HG02588 (cell line): ENCODE measurements around the gene TENT5C.

Experiments
- ATAC-seq: cut with Tn5 transposase; IDR thresholded peaks from one replicate; pipeline ENCODE4 v1.9.1; 2021; ENCODE audit warnings: mild to moderate bottlenecking, moderate library complexity; ENCODE audit not compliant: unreplicated experiment

Gene TENT5C

GRCh38 chr1:117590273-117590925 lies 15.4 kb upstream of the TENT5C start:
- no peak for ATAC-seq

GRCh38 chr1:117591252-117591651 lies 14.6 kb upstream of the TENT5C start:
- ATAC-seq, result no peak

DNA sequence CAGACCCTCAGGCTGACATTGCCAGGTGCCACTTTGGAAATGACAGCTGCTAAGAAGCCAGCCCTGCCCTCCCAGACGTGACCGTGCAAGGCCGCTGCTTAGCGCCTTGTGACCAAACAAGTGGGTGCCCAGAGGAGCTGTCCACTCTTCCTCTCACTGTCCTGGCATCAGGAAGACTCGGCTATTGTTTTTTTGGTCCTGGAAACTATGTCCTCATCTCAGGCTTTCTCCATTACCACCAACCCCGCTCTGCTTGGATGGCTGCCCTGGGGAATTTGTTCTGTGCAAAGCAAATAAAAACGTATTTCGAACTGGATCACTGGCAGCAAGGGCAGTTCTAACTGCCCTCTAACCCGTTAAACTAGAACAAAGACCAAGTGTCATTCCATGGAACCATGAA lies 13.7 kb upstream of the TENT5C start:
- no peak for ATAC-seq

- ATAC-seq, result no peak
These were observed 11.4 kb upstream of the TENT5C start for GRCh38 chr1:117594261-117594990.

- ATAC-seq, result no peak
These were observed 9.7 kb upstream of the TENT5C start for GRCh38 chr1:117596023-117596720.

GRCh38 chr1:117598489-117598888 lies 7.4 kb upstream of the TENT5C start:
- ATAC-seq, result no peak

DNA sequence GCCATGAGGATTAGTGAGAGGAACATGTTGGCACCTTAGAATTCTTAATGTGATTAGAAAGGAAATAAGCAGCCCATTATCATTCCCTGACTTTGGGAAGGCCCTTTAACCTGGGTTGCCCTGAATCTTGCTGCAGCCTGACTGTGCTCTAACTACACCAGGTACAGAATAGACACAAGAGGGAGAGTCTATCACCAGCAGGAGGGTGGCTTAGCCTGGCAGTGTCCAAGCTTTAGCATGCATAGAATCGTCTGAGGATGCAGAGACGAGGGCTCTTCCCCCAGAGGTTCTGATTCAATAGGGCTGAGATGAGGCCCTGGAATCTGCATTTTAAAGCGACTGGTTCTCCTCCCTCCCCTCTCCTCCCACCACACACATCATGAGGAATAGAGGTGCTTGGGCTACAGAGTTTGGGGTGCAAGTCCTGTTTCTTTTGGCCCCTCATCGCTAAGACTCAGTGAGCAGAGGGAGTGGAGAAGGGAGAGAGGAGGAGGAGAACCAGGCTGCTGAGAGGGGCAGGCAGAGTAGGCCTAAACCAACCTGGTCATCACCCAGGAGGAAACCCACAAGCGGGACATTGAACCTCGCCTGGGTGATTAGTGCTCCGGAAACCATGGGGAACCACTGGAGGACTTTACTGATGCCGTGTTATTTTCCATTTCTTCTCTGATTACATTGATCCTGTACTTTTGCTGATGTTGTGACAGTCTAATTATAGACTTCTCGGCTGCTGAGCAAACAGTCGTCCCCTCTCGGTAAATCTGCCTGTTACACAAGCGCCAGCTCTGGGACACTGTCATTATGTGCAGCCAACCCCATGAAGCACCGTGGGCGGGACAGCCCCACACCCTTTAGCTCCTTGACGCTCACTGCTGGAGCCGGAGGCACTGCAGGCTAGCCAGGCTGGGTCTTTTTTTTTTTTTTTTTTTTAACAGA lies 6.3 kb upstream of the TENT5C start:
- no peak for ATAC-seq

GRCh38 chr1:117600325-117600943 lies 5.4 kb upstream of the TENT5C start:
- ATAC-seq, result no peak

DNA sequence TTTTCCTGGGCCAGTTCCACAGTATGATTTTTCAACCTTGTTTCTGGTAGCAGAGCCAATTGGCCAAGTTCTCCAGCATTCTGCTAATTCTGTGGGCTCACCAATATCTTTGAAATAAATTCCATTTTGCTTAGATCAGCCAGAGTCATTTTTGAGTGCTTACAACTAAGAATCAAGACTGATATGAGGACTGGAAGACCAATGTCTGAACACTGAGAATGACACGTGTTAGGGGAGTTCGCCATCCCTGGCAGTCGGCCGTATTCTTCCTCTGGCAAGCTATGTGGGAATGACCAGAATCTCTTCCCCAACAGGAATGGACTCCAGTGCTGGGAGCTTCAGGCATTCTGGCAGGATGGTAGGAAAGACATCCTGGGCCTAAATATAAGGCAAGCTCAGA lies 4.9 kb upstream of the TENT5C start:
- no peak for ATAC-seq

GRCh38 chr1:117602862-117603261 lies 3.0 kb upstream of the TENT5C start:
- no peak for ATAC-seq

DNA sequence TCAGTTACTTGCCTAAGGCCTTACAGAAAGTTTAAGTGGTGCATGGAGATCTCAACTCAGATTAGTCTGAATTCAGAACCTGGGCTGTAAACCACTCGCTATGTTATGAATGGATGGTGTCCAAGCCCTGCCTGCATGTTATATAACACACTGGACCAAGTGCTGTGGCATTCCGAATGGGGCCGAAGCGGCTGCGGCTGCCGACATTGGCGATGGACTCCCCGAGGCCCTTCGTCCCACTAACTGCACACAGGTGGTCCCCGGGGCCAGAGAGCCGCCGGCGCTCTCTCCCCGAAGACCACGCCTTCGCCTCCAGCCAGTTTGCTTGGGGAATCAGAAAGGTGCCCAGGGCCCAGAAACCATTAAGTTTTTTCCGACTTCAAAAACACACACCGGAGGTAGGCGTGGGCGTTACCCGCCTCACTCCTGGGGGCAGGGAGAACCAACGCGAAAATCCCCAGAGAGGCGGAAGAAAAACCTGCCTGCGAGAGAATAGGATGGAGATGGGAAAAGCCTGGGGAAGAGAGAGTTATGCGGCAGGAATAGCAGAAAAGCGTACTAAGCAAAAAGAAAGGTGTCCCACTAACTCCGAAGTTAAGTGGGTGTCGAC lies 579 bp upstream of the TENT5C start:
- ATAC-seq, result peak; percentile 27

DNA sequence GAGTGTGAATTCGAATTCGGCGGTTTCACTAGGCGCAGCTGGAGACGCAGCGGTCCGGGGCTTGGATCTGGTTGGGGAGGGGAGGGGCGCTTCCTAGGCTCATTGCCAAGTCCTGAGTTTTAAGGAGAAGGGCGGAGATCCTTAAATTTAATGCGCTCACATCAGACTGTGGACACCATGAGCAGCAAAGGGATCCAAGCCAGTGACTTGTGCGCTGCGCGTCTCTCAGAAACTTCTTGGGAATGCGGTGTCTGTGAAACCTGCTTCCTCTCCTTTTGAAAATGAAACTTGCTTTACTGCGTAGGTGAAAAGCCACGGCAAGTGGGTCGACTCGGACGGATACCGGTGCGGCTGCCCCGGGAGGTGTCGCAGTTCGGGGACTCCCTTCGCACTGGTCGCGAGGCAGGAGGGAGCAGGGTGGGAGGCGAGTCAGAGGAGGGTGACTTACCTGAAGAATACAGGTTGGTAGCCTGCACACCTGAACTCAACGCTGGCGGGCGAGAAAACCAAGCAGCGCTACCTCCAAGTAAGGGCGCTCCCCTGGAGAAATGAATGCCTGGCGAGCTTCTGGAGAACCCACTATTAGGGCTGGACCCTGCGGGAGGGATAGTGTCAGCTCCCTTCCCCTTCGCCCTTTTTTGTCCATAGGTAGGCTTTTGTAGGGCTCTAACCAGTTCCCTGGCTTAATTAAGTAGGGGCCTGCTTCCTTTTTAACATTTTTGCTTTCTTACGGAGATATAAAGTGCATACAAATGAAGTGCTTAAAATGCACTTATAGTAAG lies 992 bp downstream of the TENT5C start:
- ATAC-seq, result no peak

DNA sequence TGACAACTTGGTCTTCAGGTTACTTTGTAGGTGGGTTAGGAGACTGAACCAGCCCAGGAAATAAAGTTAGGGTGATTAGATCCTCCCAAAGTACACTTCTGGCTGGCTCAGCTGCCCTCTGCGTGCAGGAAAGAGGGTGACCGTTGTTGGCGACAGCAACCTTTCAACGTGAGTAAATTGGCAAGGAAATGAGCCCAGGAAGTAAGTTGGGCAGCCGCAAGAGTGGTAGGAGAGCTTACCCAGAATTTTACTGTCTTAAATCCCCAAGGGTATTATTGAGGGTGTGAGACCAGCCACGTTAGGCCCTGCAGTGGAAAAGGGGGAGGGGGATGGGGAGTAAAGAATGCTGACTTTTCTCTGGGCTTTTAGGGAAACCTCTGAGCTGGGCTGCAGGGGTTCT lies 1.6 kb downstream of the TENT5C start:
- no peak for ATAC-seq

- no peak for ATAC-seq
These were observed 2.3 kb downstream of the TENT5C start for GRCh38 chr1:117608115-117608615.

DNA sequence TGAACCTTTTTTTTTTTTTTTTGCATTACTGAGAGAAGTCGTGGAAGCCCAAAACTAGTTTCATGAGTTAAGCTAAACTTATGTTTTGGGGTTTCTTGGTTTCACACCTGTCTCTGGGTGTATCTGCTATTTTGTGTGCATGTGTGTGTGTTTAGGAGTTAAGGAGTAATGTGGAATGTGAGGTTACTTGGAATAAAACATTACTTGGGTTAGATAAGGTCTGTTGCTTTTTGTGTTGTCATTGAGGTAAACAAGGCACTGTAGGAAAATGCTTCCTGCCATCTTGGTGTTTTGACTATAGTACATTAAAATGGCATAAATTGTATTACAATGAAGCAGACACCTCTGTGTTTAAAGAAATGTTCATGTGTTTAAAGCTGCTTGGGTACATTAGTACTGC lies 2.9 kb downstream of the TENT5C start:
- no peak for ATAC-seq

GRCh38 chr1:117609471-117609911 lies 3.6 kb downstream of the TENT5C start:
- ATAC-seq, result no peak

DNA sequence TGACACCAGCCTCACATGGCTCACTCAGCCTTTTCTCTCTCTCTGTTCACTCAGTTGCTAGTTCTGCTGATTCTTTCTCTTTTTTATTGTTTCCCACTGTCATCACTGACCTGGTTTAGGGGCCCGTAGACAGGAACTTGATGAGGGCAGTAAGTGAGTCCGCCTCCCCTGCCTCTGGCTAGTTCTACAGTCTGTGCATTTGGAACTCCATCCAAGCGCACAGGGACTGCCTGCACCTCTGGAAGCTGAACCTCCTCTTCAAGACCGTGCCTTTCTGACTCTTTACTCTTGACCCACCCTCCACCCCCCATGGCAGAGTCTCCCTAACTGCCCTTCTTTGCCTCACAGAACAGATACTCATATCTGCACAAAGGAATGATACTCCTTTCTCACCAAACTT lies 4.2 kb downstream of the TENT5C start:
- no peak for ATAC-seq

GRCh38 chr1:117611121-117611601 lies 5.3 kb downstream of the TENT5C start:
- no peak for ATAC-seq

DNA sequence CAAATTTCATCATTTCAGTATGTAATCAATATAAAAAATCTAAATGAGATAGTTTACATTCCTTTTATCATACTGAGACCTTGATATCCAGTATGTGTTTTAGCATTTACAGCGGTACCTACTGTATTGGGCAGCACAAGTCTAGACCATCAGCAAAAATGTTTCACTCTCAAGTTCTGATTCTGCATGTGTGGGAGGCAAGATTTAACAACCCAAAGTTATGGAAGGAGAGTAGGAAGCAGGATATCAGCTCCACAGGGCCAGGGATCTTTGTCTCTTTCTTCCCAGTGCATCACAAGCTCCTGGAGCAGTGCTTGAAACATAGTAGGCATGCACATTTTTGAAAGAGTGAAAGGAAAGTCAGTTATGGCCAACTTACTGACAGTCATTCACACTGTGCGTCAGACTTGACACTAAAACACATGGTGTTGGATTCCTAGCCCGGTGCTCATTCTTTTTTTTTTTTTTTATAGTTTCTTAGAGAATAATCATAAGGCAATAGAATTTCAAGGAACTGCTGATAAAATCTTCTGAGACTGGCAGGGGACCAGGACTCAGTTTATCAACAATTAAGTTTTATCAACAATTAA lies 6.1 kb downstream of the TENT5C start:
- no peak for ATAC-seq
